Suprapubic skin (tissue), 4 donors: Measurements from ENCODE around the gene MMP26. TPM values are rescaled to one million over a fixed set of nuclear protein-coding genes. Genes with fewer than 3 reads are reported as not detected.

Source experiments
- DNase-seq, 2 donors: peaks; one replicate each; pipeline ENCODE4 v3.0.0-alpha.2; 2019; ENCODE audit warnings: low spot score in 2 of 2
- H3K27ac ChIP-seq: fragments of 200-600 bp; sonication (generic); one replicate; pipeline ENCODE4 v1.5.1; 2019
- H3K27me3 ChIP-seq: fragments of 200-600 bp; sonication (generic); one replicate; pipeline ENCODE4 v1.5.1; 2019
- H3K36me3 ChIP-seq: fragments of 200-600 bp; sonication (generic); one replicate; pipeline ENCODE4 v1.5.1; 2019
- H3K4me1 ChIP-seq: fragments of 200-600 bp; sonication (generic); one replicate; pipeline ENCODE4 v1.5.1; 2019
- H3K4me3 ChIP-seq: fragments of 200-600 bp; sonication (generic); one replicate; pipeline ENCODE4 v1.5.1; 2019; ENCODE audit warnings: mild to moderate bottlenecking
- H3K9me3 ChIP-seq: fragments of 200-600 bp; sonication (generic); one replicate; pipeline ENCODE4 v1.5.1; 2019
- EP300 ChIP-seq: sonication (generic); formaldehyde crosslinking; IDR thresholded peaks from one replicate; pipeline ENCODE4 v1.6.1; 2017; ENCODE audit warnings: antibody characterized with exemption
- POLR2A ChIP-seq, 2 donors: fragments of 450-650 bp; IDR thresholded peaks; one replicate each; pipeline ENCODE4 v1.6.1; 2017; ENCODE audit warnings: antibody characterized with exemption in 2 of 2, mild to moderate bottlenecking in 2 of 2, moderate library complexity in 2 of 2
- POLR2AphosphoS5 ChIP-seq, 3 donors: sonication (generic); formaldehyde crosslinking; IDR thresholded peaks; one replicate each; pipeline ENCODE4 v1.6.1; 2017; ENCODE audit warnings: antibody characterized with exemption in 3 of 3
- WGBS: methylation state at CpG from one replicate; pipeline ENCODE4 v1.1.5; 2018; 5-methylcytosine and 5-hydroxymethylcytosine counted together
- total RNA-seq, 4 donors: library from RNA; depleted of rRNA; stranded (reverse); fragments of >200 nt; gene quantifications; one replicate each; pipeline ENCODE4 v1.1.0, GENCODE V29; 2016
- TF ChIP-seq, protein P1 (sequence below), 2 donors: fragments of 200-600 bp in 1 of 2; fragments of 450-650 bp in 1 of 2; sonication (generic) in 1 of 2; IDR thresholded peaks; one replicate each; pipeline ENCODE4 v1.5.1; 2016 to 2019; ENCODE audit warnings: antibody characterized with exemption in 2 of 2, mild to moderate bottlenecking in 1 of 2, moderate library complexity in 1 of 2

MMP26 gene
- total RNA-seq, 4 donors from 2014 or later: not detected

DNA sequence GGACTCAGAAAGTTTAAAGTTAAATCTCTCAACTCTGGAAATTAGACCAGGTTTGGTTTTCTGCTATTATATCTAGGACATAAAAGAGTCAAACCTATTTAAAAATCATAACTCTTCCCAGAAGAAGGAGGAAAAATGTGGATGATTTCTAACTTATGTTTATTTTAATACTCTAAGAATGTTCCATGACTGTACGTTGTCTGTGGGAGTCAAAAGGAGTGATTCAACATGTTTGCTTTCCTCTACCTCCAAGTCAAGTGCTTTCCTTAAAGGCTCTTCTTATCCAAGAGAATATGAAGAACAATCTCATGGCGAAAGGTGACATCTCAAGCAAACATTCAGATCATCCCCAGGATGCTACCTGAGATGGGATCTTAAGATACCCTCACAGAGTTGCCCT, 39.2 kb upstream of the MMP26 start:
- Histone ChIP-seq H3K4me1 (no peaks in the 10 kb centered on the region), H3K27ac (no peak overlapping the region), H3K36me3 (no peaks in the 10 kb centered on the region), H3K9me3 (no peaks in the 10 kb centered on the region), H3K4me3 (no peak overlapping the region), H3K27me3 (no peaks in the 10 kb centered on the region)
- 78% methylated on average over 2 of the region's 2 CpGs for WGBS
- no peak for DNase-seq
- no peak for TF ChIP-seq EP300
- TF ChIP-seq, protein P1, sequence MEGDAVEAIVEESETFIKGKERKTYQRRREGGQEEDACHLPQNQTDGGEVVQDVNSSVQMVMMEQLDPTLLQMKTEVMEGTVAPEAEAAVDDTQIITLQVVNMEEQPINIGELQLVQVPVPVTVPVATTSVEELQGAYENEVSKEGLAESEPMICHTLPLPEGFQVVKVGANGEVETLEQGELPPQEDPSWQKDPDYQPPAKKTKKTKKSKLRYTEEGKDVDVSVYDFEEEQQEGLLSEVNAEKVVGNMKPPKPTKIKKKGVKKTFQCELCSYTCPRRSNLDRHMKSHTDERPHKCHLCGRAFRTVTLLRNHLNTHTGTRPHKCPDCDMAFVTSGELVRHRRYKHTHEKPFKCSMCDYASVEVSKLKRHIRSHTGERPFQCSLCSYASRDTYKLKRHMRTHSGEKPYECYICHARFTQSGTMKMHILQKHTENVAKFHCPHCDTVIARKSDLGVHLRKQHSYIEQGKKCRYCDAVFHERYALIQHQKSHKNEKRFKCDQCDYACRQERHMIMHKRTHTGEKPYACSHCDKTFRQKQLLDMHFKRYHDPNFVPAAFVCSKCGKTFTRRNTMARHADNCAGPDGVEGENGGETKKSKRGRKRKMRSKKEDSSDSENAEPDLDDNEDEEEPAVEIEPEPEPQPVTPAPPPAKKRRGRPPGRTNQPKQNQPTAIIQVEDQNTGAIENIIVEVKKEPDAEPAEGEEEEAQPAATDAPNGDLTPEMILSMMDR (IDR thresholded peaks at IDR 0.05): no peak

- no peak for TF ChIP-seq POLR2A (IDR thresholded peaks at IDR 0.05)
- TF ChIP-seq, protein P1 (IDR thresholded peaks at IDR 0.05): no peak
- no peak for TF ChIP-seq POLR2AphosphoS5 (IDR thresholded peaks at IDR 0.05)
- TF ChIP-seq EP300: no peak
- Histone ChIP-seq H3K36me3 (no peaks in the 10 kb centered on the region), H3K27ac (no peak overlapping the region), H3K9me3 (no peaks in the 10 kb centered on the region), H3K27me3 (no peaks in the 10 kb centered on the region), H3K4me3 (no peak overlapping the region), H3K4me1 (no peaks in the 10 kb centered on the region)
- DNase-seq: no peak
- 74% methylated on average over 2 of the region's 2 CpGs for WGBS
Measured at GRCh38 chr11:4671741-4672140, 32.8 kb upstream of the MMP26 start.

DNA sequence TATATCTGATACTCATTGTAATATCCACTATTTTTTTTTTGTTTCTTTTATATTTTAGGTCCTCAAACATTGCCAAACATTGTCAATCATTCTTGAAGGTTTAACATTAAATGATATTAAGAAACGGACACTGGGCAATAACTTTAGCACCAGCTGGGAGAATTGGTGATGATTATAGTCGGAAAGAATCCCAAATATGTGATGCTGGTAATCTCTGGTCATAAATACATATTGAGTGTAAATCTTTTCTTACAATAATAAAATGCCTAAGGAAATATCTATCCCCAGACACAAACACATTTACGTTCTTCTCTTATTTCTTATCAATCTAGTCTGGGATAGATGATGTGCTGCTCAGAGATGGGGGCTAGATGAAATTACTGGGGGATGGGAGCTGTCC, 32.1 kb upstream of the MMP26 start:
- Histone ChIP-seq H3K27ac (no peak overlapping the region), H3K4me1 (no peaks in the 10 kb centered on the region), H3K36me3 (no peaks in the 10 kb centered on the region), H3K27me3 (no peaks in the 10 kb centered on the region), H3K9me3 (no peaks in the 10 kb centered on the region), H3K4me3 (no peak overlapping the region)
- TF ChIP-seq POLR2AphosphoS5 (IDR thresholded peaks at IDR 0.05) (no peak), POLR2A (IDR thresholded peaks at IDR 0.05) (no peak), EP300 (no peak)
- TF ChIP-seq, protein P1 (IDR thresholded peaks at IDR 0.05): no peak
- 30% methylated on average over 3 of the region's 3 CpGs for WGBS
- DNase-seq: no peak

DNA sequence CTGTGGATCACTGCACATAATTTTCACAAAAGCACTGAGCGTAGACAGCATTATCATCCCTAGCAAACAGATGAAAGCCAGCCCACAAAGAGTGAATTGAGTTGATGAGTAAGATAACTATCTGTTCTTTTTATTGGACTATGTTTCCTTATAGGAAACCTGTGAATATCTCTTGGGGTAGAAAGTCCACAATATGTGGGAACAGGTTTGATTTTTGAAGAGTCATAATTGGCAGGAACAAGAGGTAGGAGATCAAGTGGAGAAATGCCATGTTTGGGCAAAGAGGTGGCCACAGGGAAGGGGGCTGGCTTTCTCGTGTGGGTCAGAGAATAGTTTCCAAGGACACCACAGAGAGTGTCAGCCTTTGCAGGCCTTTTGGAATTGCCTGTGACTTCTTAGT, 30.8 kb upstream of the MMP26 start:
- Histone ChIP-seq H3K4me3 (no peak overlapping the region), H3K36me3 (no peaks in the 10 kb centered on the region), H3K27ac (no peak overlapping the region), H3K9me3 (no peaks in the 10 kb centered on the region), H3K4me1 (no peaks in the 10 kb centered on the region), H3K27me3 (no peaks in the 10 kb centered on the region)
- WGBS: 74% methylated on average over 2 of the region's 2 CpGs
- no peak for DNase-seq
- no peak for TF ChIP-seq POLR2A (IDR thresholded peaks at IDR 0.05)
- TF ChIP-seq, protein P1 (IDR thresholded peaks at IDR 0.05): no peak
- no peak for TF ChIP-seq EP300
- TF ChIP-seq POLR2AphosphoS5 (IDR thresholded peaks at IDR 0.05): no peak

- H3K27me3 ChIP-seq: no peaks in the 10 kb centered on the region
- no peak overlapping the region for H3K4me3 ChIP-seq
- TF ChIP-seq POLR2A (IDR thresholded peaks at IDR 0.05) (no peak), POLR2AphosphoS5 (IDR thresholded peaks at IDR 0.05) (no peak), EP300 (no peak)
- TF ChIP-seq, protein P1 (IDR thresholded peaks at IDR 0.05): no peak
- no peak overlapping the region for H3K27ac ChIP-seq
- H3K9me3 ChIP-seq: no peaks in the 10 kb centered on the region
- no peaks in the 10 kb centered on the region for H3K4me1 ChIP-seq
- WGBS: 78% methylated on average over 2 of the region's 2 CpGs
- no peak for DNase-seq
- no peaks in the 10 kb centered on the region for H3K36me3 ChIP-seq
Measured at GRCh38 chr11:4677948-4678347, 26.6 kb upstream of the MMP26 start.
